Measurements from ENCODE around the gene XAB2.

XAB2 gene

DNA sequence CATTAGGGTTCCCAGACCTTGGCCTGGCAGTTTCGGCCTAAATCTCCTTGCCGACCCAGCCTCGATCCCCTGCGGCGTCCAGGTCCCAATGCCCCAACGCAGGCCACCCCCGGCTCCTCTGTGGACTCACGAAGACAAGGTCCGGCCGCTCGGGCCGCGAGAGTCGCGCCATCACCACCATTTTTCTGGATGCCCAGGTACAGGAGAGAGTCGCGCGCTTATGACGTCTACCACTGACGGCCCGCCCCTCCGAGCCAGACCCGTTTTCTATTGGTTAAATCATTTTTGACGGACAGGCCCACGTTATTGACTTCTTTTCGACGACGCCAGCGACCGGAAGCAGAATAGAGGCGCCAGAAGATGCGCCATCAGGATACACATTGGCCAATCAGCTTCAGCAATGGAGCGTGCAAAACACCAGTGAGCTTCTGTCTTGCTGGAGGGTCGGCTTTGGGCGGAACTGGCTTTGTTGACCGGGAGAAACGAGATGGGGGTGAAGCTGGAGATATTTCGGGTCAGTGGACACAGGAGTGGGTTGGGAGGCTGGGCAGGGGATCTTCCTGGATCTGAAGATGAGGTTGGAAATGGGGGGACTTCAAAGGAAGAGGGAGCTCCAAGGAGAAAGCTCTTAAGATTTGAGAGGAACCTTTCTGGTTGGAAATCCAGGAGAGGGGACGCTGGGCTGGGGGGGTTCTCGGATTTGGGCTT, at the start of gene XAB2, which contains the start of gene PET100:
TSS of gene XAB2 (minus strand) at position 199 of the 708 bp plus-strand sequence. CDS start at position 181, 18 bp downstream.
TSS of gene PET100 (plus strand) at position 447 of the 708 bp plus-strand sequence. CDS start at position 488, 41 bp downstream.
- DNase-seq (ENCODE audit: low read depth in 2 of 2): peak; percentile 86 to 90

DNA sequence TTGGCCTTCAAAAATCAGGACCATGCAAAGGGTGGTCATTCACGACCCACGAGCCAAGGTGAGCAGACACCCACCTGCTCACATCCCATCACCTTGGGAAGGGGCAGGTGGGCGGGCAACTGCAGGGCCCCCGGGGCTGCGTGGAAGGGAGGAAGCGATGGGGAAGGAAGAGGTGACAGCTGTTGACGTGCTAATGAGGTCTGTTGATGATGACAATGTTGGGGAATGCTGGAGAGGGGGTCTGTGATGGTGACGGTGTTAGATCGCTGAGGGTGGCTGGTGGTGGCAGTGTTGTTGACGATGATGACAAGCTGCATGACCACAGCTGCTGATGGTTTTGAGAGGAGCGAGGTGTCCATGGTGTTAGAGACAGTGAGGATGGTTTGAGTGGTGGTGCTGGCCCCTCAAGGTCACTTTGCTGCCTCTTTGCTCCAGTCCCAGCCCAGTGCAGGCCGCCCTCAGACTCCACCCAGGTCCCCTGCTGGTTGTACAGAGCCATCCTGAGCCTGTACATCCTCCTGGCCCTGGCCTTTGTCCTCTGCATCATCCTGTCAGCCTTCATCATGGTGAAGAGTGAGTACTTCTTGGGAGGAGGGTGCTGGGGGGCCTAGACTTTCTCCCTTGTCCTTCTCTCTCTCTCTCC, 48.4 kb upstream of the XAB2 start:
- no peak for DNase-seq (ENCODE audit: low read depth in 2 of 2)

DNA sequence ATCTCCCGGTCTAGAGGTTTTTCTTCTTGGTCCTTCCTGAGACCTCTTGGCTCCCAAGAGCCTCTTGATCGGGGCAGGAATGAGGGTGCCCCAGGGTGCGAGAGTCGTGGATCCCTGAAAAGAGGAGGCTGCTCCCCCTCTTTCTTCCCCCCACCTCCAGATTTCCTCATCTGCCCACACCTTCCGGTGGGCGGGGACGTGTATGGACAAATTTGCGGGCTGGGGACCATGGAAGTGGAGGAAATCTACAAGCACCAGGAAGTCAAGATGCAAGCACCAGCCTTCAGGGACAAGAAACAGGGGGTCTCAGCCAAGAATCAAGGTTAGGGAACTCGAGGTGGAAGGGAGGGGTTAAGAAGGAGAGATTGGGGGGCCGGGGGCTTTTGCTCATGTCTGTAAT, 47.5 kb upstream of the XAB2 start, which contains the start of gene MCEMP1:
TSS of gene MCEMP1 (plus strand) at position 237 of the 400 bp plus-strand sequence. CDS start at position 268, 31 bp downstream.
- DNase-seq (ENCODE audit: low read depth in 2 of 2): no peak

DNA sequence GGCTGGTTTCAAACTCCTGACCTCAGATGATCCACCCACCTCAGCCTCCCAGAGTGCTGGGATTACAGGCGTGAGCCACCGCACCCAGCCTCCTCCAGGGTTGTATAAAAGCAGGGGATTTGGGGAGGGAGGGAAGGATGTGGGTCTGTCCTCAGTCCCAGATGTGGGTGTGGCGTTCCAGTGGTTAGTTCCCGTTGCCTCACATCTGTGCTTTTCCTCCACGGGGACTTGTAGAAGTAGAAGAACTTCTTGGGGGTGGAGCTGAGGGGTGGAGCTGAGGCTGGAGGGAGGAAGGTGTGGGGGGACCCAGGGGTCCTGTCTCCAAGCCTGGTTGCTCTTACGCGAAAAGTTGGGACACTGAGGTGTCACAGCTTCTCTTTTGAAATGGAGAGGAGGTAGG, 47.0 kb upstream of the XAB2 start:
- no peak for DNase-seq (ENCODE audit: low read depth in 2 of 2)

DNA sequence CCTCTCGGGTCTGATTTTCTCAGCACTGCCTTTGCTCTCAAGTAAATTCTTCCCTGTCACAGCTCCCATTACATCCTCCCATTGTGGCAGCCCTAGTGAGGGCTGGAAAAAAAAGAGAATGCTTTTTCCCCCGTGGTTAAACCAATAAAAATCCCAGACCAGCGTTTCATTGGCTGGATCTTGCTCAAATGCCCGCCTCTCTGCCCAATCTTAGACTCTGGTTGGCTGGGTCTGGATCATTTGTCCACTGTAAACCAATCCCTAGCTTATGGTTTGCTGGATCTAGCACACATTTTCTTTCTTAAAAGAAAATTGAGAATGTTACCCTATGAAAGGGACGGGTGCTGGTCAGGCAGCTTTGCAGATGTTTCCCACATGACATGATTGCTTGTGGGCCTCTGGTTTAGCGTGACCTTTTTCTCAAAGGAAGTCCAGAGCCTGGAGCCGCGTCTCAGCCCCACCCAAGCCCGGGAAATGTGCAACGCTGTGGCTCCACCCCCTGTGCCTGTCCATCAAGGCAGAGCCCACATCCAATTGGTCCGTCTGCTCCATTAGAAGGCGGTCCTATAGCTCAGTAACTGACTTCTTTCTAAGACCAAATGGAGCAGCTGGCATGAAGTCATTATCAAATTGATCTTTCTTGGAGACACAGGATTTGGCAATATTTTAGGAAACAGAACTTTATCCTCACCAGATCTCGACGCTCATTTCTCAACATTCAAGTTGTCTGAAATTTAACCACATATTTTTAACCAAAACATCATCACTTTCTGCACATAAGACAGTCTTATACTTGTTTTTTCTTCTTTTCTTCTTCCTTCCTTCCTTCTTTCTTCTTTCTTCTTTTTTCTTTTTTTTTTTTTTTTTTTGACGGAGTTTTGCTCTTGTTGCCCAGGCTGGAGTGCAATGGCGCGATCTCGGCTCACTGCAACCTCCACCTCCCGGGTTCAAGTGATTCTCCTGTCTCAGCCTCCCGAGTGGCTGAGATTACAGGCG, 45.0 kb upstream of the XAB2 start:
- DNase-seq (ENCODE audit: low read depth in 2 of 2): no peak

DNA sequence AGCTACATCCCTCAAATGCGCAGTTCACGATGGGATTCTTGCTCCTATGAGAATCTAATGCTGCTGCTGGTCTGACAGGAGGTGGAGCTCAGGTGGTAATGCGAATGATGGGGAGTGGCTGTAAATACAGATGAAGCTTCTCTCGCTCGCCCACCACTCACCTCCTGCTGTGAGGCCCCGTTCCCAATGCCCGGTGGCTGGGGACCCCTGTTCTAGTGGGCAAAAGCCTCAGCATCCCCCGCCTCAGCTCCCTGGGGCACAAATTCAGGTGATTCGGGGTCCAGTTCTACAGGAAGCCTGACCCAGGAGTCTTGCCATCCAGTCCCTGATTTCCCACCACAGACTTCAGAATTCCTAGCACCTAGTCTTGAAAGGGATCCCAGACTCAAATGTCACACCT, 43.2 kb upstream of the XAB2 start:
- DNase-seq (ENCODE audit: low read depth in 2 of 2): no peak

DNA sequence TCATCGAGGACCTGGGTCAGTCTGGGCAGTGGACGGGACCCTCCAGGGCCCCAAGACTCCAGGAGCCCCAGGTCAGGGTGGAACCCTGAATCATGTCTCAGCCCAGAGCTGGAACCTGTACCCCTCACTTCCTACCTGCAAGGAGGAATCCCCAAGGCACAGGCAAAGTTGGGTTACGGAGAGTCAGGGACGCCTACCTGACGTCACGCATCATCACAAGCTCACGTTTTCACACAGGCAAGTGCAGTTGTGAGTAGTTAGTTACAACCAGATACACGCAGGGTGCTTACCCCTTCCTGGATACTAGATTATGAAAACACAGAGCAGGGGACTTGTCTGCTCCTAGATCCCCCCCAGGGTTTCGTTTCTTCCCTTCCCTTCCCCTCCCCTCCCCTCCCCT, 41.4 kb upstream of the XAB2 start:
- DNase-seq (ENCODE audit: low read depth in 2 of 2): no peak

DNA sequence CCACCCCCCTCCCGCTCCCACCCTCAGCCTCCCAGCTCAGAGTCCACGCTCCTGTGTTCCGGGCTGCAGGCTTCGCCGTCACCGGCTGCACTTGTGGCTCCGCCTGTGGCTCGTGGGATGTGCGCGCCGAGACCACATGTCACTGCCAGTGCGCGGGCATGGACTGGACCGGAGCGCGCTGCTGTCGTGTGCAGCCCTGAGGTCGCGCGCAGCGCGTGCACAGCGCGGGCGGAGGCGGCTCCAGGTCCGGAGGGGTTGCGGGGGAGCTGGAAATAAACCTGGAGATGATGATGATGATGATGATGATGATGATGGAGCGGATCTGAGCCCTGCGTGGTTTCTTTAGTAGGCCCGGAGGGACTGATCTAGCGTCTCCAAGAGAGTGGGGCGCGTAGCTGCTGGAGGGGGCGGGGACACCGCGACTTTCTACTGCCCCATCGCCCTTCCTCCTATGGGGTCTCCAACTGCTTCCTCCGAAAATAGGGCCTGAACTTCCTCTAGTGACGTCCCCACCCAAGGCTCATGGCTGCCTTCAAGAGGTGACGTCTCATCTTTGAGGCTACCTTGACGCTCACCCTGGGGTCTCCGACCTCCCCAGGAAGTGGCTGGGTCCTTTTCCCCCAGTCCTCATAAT, 40.9 kb upstream of the XAB2 start:
- DNase-seq (ENCODE audit: low read depth in 2 of 2): no peak

DNA sequence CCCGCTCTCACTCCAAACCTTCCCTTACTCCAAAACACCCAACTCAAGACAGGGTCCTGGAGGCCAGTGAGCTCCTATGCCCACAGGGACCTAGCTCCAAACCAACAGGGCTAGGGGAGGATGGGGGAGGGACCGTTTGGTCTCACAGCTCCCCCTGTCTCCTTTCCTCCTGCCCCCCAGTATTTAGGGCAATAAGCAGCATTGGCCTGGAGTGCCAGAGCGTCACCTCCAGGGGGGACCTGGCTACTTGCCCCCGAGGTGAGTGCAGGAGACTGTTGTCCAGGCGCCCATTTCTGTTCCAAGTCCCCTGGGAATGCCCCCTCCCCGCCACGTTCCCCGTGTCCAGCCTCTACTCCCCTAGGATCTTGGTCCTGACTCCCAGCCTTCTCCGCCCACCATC, 40.3 kb upstream of the XAB2 start:
- DNase-seq (ENCODE audit: low read depth in 2 of 2): no peak

DNA sequence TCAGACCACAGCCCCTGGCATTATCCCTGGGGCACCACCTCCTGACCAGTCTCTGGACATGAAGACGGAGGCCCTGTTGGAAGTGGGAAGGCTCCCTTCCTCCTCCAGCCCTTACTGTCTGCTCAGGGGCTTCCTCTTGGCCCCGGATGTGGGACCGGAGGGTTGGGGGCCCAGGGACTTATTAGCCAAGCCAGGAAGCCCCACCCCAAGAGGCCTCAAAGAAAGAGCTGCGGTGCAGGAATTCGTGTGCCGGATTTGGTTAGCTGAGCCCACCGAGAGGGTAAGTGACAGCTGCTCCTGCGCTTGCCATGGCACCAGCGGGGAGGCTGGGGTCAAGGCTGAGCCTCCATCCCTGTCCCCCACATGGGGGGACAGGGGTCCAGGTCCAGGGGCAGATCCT, 39.5 kb upstream of the XAB2 start, which contains the start of gene RETN:
TSS of gene RETN (plus strand) at position 208 of the 400 bp plus-strand sequence. CDS start 278 bp downstream, outside the sequence.
- DNase-seq (ENCODE audit: low read depth in 2 of 2): no peak

DNA sequence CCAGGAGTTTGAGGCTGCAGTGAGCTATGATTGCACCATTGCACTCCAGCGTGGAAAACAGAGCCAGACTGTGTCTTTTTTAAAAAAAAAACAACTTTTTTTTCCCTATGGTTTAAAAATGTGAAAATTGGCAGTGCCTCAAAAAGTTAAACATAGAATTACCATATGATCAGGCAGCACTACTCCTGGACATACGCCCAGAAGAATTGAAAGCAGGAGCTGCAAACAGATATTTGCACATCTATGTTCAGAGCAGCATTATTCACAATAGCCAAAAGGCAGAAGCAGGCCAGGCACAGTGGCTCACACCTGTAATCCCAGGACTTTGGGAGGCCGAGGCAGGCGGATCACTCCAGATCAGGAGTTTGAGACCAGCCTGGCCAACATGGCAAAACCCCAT, 35.7 kb upstream of the XAB2 start:
- DNase-seq (ENCODE audit: low read depth in 2 of 2): no peak

DNA sequence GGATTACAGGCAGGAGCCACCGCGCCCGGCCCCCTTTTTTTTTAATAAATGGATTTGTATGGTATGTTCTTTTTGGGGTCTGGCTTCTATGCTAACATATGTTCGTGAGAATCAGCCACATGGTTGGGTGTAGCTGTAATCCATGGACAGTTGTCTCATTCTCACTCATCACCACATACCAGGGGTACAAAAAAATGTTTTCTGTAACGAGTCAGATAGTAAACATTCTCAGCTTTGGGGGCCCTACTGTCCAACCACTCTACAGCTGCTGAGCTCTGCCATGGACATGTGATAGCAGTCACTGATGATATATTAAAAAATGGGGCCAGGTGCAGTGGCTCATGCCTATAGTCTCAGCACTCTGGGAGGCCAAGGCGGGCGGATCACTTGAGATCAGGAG, 34.4 kb upstream of the XAB2 start:
- DNase-seq (ENCODE audit: low read depth in 2 of 2): no peak

DNA sequence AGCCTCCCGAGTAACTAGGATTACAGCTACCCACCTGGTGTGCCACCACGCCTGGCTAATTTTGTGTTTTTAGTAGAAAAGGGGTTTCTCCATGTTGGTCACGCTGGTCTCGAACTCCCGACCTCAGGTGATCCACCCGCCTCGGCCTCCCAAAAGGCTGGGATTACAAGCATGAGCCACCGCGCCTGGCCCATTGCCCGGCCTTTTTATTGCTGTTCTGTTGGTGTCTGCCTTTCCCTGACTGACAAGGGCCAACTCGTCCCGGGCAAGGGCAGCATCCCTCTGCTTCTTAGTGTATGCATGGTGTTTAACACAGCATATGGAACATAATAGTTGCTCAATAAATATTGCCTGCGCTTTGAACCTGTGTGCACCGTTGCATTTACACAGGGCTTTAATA, 33.3 kb upstream of the XAB2 start:
- no peak for DNase-seq (ENCODE audit: low read depth in 2 of 2)

DNA sequence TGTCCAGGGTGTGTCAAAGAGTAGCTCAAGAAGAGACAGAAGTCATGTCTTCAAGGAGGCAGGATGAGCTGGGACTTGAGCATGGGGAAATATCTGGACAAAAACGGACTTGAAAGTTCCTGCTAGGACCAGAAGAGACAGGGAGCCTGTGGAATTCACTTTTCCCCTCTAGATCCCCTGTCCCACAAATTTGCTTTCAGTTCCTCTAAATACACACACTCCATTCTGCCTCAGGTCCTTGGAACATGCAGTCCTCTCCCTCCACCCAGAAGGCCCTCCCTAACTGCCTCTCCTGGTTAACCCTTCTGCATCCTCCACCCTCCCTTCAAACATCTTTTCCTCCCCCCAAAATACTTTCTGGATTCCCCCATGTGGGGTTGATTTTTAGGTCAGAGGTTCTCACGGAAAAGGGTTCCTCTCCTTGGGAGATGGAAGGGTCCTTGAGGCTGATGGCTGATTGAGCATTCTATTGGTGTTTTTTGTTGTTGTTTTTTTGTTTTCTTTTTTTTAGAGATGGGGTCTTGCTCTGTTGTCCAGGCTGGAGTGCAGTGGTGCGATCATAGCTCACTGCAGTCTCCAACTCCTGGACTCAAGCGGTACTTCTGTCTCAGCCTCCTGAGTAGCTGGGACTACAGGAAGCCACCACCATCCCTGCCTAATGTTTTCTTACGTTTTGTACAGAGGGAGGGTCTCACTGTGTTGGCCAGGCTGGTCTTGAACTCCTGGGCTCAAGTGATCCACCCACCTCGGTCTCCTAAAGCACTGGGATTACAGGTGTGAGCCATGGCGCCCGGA, 32.6 kb upstream of the XAB2 start:
- no peak for DNase-seq (ENCODE audit: low read depth in 2 of 2)

DNA sequence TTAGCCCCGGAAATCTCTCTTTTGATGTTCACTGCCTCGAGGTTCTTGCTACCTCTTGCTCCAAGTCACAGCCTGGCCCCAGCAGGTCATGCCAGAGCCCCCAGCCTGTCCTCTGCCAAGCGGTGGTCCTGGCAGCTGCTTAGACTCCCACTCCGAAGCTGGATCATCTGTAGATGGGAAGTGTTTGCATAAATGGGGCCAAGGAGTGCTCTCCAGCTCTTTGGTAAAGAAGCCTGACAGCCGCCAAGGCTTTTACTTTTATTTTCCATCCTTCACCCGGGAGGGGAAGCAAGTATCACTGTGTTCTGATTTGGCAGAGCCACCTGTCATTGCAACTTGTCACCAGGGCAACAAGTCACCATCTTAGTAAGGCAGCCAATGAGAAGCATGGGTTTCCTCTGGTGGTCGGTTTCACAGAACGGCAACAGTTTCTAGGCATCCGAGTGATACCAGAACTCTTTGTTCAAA, 28.9 kb upstream of the XAB2 start:
- no peak for DNase-seq (ENCODE audit: low read depth in 2 of 2)

DNA sequence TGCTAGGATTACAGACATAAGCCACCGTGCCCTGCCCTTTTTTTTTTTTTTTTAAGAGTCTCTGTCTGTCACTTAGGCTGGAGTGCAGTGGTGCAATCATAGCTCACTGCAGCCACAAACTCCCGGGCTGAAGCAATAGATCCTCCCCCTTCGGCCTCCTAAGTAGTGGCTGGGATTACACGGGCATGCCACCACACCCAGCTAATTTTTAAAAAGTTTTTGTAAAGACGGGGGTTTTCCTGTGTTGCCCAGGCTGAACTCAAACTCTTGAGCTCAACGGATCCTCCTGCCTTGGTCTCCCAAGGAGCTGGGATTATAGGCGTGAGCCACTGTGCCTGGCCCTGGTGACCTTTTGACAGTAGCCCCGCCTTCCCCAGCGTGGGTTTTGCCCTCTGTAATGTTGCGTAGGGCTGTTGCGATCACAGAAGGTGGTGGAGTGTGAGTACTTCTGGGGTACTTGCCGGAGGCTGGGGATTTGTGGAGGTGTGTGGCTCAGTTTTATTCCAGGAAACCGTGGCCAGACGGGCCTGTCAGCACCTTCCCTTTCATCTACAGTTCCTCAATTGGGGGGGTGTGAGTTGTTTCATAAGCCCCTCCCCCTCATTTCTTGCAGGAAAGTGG, 27.9 kb upstream of the XAB2 start:
- DNase-seq (ENCODE audit: low read depth in 2 of 2): no peak

DNA sequence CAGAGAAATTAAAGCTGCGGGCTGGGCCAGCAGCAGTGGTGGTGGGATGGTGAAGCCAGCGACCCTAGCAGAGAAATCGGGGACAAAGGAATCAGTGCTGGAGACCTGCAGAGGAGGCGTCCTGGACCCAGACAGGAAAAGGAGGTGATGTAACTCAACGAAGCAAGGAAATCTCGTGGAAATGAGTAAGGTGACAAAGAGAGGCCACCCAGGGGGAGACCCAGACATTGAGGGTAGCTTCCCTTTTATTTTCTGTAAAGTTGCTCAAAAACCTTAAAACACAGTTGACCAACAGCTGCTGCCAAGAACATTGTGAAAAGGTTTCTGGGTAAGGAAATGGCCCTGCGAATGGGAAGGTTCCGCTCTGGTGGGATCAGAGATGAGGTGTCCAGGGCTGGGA, 26.2 kb upstream of the XAB2 start:
- no peak for DNase-seq (ENCODE audit: low read depth in 2 of 2)

DNA sequence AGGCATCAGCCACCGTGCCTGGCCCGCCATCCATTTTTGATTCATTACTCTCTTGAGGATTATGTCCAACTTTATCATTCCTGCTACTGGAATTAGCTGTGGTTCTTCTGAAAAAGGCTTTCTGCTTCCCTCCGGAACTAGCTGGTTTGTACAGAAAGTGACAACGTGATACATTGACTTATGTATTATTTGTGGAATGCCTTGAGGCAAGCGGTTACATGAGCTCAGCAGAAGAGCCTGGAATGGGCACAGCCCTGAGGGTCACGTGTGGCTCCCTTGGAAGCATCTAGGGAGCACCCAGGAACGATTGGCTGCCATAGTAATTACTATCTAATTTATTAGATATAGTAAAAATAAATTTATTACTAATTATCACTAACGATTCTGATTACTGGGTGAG, 25.1 kb upstream of the XAB2 start:
- DNase-seq (ENCODE audit: low read depth in 2 of 2): no peak

DNA sequence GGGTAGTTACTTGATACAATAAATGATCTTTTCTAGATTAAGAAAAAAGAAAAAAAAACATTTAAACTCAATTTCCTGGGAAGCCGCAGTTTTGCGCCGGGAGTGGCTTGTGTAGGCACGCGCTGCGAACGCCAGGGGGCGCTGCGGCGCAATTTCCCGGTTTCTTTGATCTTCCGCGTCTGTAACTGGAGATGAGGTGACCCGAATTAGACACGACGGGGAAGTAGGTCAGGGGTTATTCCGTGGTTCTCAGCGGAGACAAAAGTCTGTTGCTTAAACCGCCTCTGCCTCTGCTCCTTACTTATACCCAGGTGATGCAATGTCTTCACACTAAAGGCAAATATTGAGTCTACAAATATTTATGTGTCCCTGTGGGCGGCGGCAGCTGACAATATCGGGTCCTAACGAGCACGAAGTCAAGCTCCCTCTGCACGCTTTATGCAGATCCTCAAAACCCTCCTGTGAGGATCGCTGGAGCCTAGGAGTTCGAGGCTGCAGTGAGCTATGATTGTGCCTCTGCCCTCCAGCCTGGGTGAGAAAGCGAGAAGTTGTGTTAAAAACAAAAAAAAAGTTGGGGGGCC, 22.8 kb upstream of the XAB2 start:
- peak; percentile 67 to 80 for DNase-seq (ENCODE audit: low read depth in 2 of 2)

DNA sequence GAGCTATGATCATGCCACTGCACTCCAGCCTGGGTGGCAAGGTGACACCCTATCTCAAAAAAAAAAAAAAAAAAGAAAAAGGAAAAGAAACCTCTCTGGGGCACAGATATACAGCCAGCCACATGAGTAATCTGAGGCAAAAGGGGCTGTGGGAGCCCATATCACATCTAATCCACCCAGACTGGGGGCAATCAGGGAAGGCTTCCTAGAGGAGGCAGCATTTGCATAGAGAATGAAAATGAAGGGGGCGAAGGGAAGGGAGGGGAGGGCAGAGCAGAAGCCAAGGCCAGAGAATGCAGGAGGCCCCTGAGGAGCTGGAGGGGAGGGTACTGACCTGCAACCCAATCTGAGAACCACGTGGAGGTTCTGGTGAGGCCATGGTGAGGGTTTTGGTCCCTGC, 20.8 kb upstream of the XAB2 start:
- DNase-seq (ENCODE audit: low read depth in 2 of 2): no peak
